IMR-90 (cell line): ENCODE measurements around the gene DOCK2. TPM values are rescaled to one million over a fixed set of nuclear protein-coding genes. Genes with fewer than 3 reads are reported as not detected.

ENCODE experiments used
- ATAC-seq: fragments of 200-7000 bp; cut with Tn5 transposase; 2 replicates; pipeline ENCODE4 v1.9.1; 2020; ENCODE audit warnings: low read depth, mild to moderate bottlenecking, moderate library complexity
- BruUV-seq: library from RNA; stranded (reverse); fragments of 400-500 nt; replicated peaks from 2 replicates; lab custom pipeline; 2021; lab: Mats Ljungman, UMichigan
- CTCF ChIA-PET: fragments of 300-600 bp; formaldehyde crosslinking; extraction: SDS; loops from one replicate; lab custom pipeline; 2021; ENCODE audit warnings: antibody characterized with exemption; lab: Yijun Ruan, JAX
- POLR2A ChIA-PET: fragments of 300-600 bp; sonication (Branson Sonifier 250); formaldehyde crosslinking; loops from one replicate; lab custom pipeline; 2022; ENCODE audit warnings: antibody characterized with exemption; ENCODE audit not compliant: unreplicated experiment; lab: Charles Lee
- DNase-seq: peaks from one replicate; pipeline ENCODE4 v3.0.0; 2013
- H2AFZ ChIP-seq: replicated peaks from 2 replicates; pipeline ENCODE3; 2013; ENCODE audit warnings: low read length, mild to moderate bottlenecking; ENCODE audit not compliant: poor library complexity
- H2AK5ac ChIP-seq: 2 replicates; pipeline ENCODE4 v1.6.1; 2013; ENCODE audit warnings: low read depth, low read length, inconsistent platforms
- H2AK9ac ChIP-seq: replicated peaks from 2 replicates; pipeline ENCODE3; 2013; ENCODE audit warnings: mild to moderate bottlenecking, low read depth, low read length, moderate library complexity; ENCODE audit not compliant: poor library complexity
- H2BK120ac ChIP-seq: 2 replicates; pipeline ENCODE4 v1.6.1; 2013; ENCODE audit warnings: low read depth, low read length, inconsistent platforms
- H2BK15ac ChIP-seq: 3 replicates; pipeline ENCODE4 v1.6.1; 2013; ENCODE audit warnings: low read depth, low read length, inconsistent platforms
- H2BK20ac ChIP-seq: 2 replicates; pipeline ENCODE4 v1.6.1; 2013; ENCODE audit warnings: low read depth, mild to moderate bottlenecking, inconsistent platforms, low read length, moderate library complexity
- H2BK5ac ChIP-seq: 2 replicates; pipeline ENCODE4 v1.6.1; 2013; ENCODE audit warnings: mild to moderate bottlenecking, low read depth, low read length, inconsistent platforms; ENCODE audit not compliant: poor library complexity, severe bottlenecking
- H3K14ac ChIP-seq: replicated peaks from 2 replicates; pipeline ENCODE4 v1.6.1; 2013; ENCODE audit warnings: low read depth, low read length, inconsistent platforms
- H3K18ac ChIP-seq: 2 replicates; pipeline ENCODE4 v1.6.1; 2013; ENCODE audit warnings: low read depth, low read length, control low read depth
- H3K23ac ChIP-seq: 2 replicates; pipeline ENCODE4 v1.6.1; 2013; ENCODE audit warnings: low read depth, low read length, inconsistent platforms
- H3K27ac ChIP-seq: 2 replicates; pipeline ENCODE4 v1.5.1; 2013; ENCODE audit warnings: mild to moderate bottlenecking, control low read depth, low read length; ENCODE audit not compliant: insufficient read depth
- H3K27me3 ChIP-seq: 2 replicates; pipeline ENCODE4 v1.6.1; 2013; ENCODE audit warnings: low read length; ENCODE audit not compliant: control insufficient read depth, insufficient read depth
- H3K36me3 ChIP-seq: 2 replicates; pipeline ENCODE4 v1.6.1; 2013; ENCODE audit warnings: low read length, mixed read lengths; ENCODE audit not compliant: control insufficient read depth, insufficient read depth
- H3K4ac ChIP-seq: 2 replicates; pipeline ENCODE4 v1.6.1; 2013; ENCODE audit warnings: low read depth, low read length, inconsistent platforms
- H3K4me1 ChIP-seq: 2 replicates; pipeline ENCODE4 v1.6.1; 2013; ENCODE audit warnings: low read length, mixed read lengths; ENCODE audit not compliant: control insufficient read depth, insufficient read depth
- H3K4me2 ChIP-seq: 2 replicates; pipeline ENCODE4 v1.6.1; 2013; ENCODE audit warnings: low read depth, mild to moderate bottlenecking, control low read depth, low read length, moderate library complexity
- H3K4me3 ChIP-seq: 2 replicates; pipeline ENCODE4 v1.5.1; 2013; ENCODE audit warnings: low read depth, mild to moderate bottlenecking, control low read depth, low read length, moderate library complexity; ENCODE audit not compliant: insufficient read depth
- H3K56ac ChIP-seq: 2 replicates; pipeline ENCODE4 v1.6.1; 2013; ENCODE audit warnings: low read length, inconsistent platforms; ENCODE audit not compliant: insufficient read depth; ENCODE audit errors: extremely low read depth
- H3K79me1 ChIP-seq, 2 experiments: 2 replicates each; pipeline ENCODE4 v1.6.1; 2013; ENCODE audit warnings: low read length in 2 of 2, inconsistent platforms in 1 of 2, low read depth in 1 of 2
- H3K9ac ChIP-seq: 2 replicates; pipeline ENCODE4 v1.6.1; 2013; ENCODE audit warnings: low read depth, low read length, control low read depth
- H3K9me1 ChIP-seq: 2 replicates; pipeline ENCODE4 v1.6.1; 2013; ENCODE audit warnings: low read length, inconsistent platforms; ENCODE audit not compliant: insufficient read depth
- H3K9me3 ChIP-seq: 2 replicates; pipeline ENCODE4 v1.6.1; 2013; ENCODE audit warnings: low read length; ENCODE audit not compliant: control insufficient read depth, insufficient read depth
- H4K20me1 ChIP-seq: 2 replicates; pipeline ENCODE4 v1.6.1; 2013; ENCODE audit warnings: low read length, inconsistent platforms; ENCODE audit not compliant: insufficient read depth
- H4K5ac ChIP-seq: 2 replicates; pipeline ENCODE4 v1.6.1; 2013; ENCODE audit warnings: mild to moderate bottlenecking, low read depth, low read length, control low read depth
- H4K8ac ChIP-seq, 2 experiments: 2 replicates each; pipeline ENCODE4 v1.6.1; 2013; ENCODE audit warnings: low read depth in 2 of 2, low read length in 2 of 2, control low read depth in 1 of 2, inconsistent platforms in 1 of 2
- H4K91ac ChIP-seq: 2 replicates; pipeline ENCODE4 v1.6.1; 2013; ENCODE audit warnings: low read depth, low read length, inconsistent platforms; ENCODE audit not compliant: insufficient read depth
- CEBPB ChIP-seq: IDR thresholded peaks from 2 replicates; pipeline ENCODE4 v1.6.1; 2012; ENCODE audit warnings: low read depth, low read length, improper control_type of control experiment
- NFE2L2 ChIP-seq: fragments of 150-350 bp; IDR thresholded peaks from 2 replicates; pipeline ENCODE4 v1.6.1; 2016; ENCODE audit warnings: low read depth, mild to moderate bottlenecking, low read length
- whole genome bisulfite sequencing, 2 experiments: methylation state at CpG; one replicate each; pipeline versions ENCODE4 v1.1.5 to v1.1.7; 2013; ENCODE audit warnings: missing lambda C conversion rate in 2 of 2; ENCODE audit not compliant: insufficient read length in 1 of 2; ENCODE audit errors: extremely low coverage in 2 of 2; 5-methylcytosine and 5-hydroxymethylcytosine counted together
- dilution Hi-C: fragments of 300-500 bp; cut with HindIII; formaldehyde crosslinking; loops from one replicate; pipeline ENCODE4 v1.14.3; 2018; ENCODE audit warnings: low sequenced_read_pairs; ENCODE audit not compliant: unreplicated experiment
- in situ Hi-C: fragments of 300-500 bp; cut with MboI; formaldehyde crosslinking; loops from 3 replicates; pipeline ENCODE4 v1.14.3; 2019; ENCODE audit warnings: low sequenced_read_pairs, inconsistent platforms, mixed read lengths
- intact Hi-C: fragments of 100-400 bp; cut with micrococcal nuclease; formaldehyde crosslinking; loops from 2 replicates; pipeline ENCODE4 v1.10.0; 2022
- polyA plus RNA-seq, 3 experiments: library from polyadenylated mRNA; depleted of rRNA; stranded (reverse); fragments of >200 nt; gene quantifications; 2 replicates each; pipeline ENCODE4 v1.2.3, GENCODE V29; 2012; ENCODE audit warnings: low replicate concordance in 1 of 3
- total RNA-seq: library from RNA; depleted of rRNA; stranded (reverse); fragments of >200 nt; gene quantifications from 2 replicates; pipeline ENCODE4 v1.2.3, GENCODE V29; 2012

The DOCK2 gene
- total and polyA plus RNA-seq, 2 of the 4 experiments (the other 2 are of a cell fraction) = 0.72 to 3.0 TPM

- H2BK120ac ChIP-seq = 0 out of 2 replicates have a peak overlapping the region, but pooled peaks have one; percentile 3
- H2AK5ac ChIP-seq = no peak overlapping the region
- POLR2A ChIA-PET = no interaction called here
- peak overlapping the region in 1 of 2 experiments; percentile 87; a peak in 3 of 4 replicates for H4K8ac ChIP-seq
- H3K79me1 ChIP-seq = no peaks in the 10 kb centered on the region
- peak overlapping the region; percentile 75; the same call in 1 of the 2 replicates for H4K5ac ChIP-seq
- no peaks in the 10 kb centered on the region for H3K9me3 ChIP-seq
- H3K4ac ChIP-seq = no peak overlapping the region
- no peak overlapping the region for H3K23ac ChIP-seq
- H3K27ac ChIP-seq = peak overlapping the region; percentile 96
- DNase-seq (peak; percentile 85), ATAC-seq (peak; percentile 58)
- no TSS peak for BruUV-seq
- H2AK9ac ChIP-seq = no peak overlapping the region
- peak overlapping the region; percentile 5; the same call in 1 of the 2 replicates for H2BK20ac ChIP-seq
- no peaks in the 10 kb centered on the region for H3K36me3 ChIP-seq
- peak overlapping the region; percentile 86 for H2BK5ac ChIP-seq
- CTCF ChIA-PET = no interaction called here
- TF ChIP-seq NFE2L2 = no peak
- peak; percentile 68 for TF ChIP-seq CEBPB
- no peaks in the 10 kb centered on the region for H3K27me3 ChIP-seq
- dilution Hi-C loops = no loop called here
- no CpG with 5 or more reads among the region's 2 CpGs for WGBS, 2 experiments
- H3K4me2 ChIP-seq = no peak overlapping the region
- no peaks in the 10 kb centered on the region for H3K9me1 ChIP-seq
- H4K91ac ChIP-seq = peak overlapping the region; percentile 65; the same call in 1 of the 2 replicates
- intact Hi-C loops = no loop called here
- no peaks in the 10 kb centered on the region for H4K20me1 ChIP-seq
- peaks cover 4% of the 10 kb centered on the region for H3K4me1 ChIP-seq
- no peak overlapping the region for H2AFZ ChIP-seq
- H2BK15ac ChIP-seq = no peak overlapping the region
- no peak overlapping the region for H3K9ac ChIP-seq
- peak overlapping the region; percentile 95 for H3K18ac ChIP-seq
- no peak overlapping the region for H3K4me3 ChIP-seq
- H3K56ac ChIP-seq = no peak overlapping the region
- in situ Hi-C loops = no loop called here
- no peak overlapping the region for H3K14ac ChIP-seq
These were observed 483.5 kb downstream of the DOCK2 start for GRCh38 chr5:170120576-170120975.
